GM18517 (cell line): ENCODE data around the gene AKIRIN1.
"Not testable (repeated sequence)": the region's sequence is repeated elsewhere in the genome, so short reads cannot be mapped to it uniquely, and the experiment has no call there.

Source experiments
- ATAC-seq: cut with Tn5 transposase; IDR thresholded peaks from one replicate; pipeline ENCODE4 v1.9.1; 2021; ENCODE audit warnings: mild to moderate bottlenecking, moderate library complexity; ENCODE audit not compliant: unreplicated experiment

Gene AKIRIN1, protein sequence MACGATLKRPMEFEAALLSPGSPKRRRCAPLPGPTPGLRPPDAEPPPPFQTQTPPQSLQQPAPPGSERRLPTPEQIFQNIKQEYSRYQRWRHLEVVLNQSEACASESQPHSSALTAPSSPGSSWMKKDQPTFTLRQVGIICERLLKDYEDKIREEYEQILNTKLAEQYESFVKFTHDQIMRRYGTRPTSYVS

DNA sequence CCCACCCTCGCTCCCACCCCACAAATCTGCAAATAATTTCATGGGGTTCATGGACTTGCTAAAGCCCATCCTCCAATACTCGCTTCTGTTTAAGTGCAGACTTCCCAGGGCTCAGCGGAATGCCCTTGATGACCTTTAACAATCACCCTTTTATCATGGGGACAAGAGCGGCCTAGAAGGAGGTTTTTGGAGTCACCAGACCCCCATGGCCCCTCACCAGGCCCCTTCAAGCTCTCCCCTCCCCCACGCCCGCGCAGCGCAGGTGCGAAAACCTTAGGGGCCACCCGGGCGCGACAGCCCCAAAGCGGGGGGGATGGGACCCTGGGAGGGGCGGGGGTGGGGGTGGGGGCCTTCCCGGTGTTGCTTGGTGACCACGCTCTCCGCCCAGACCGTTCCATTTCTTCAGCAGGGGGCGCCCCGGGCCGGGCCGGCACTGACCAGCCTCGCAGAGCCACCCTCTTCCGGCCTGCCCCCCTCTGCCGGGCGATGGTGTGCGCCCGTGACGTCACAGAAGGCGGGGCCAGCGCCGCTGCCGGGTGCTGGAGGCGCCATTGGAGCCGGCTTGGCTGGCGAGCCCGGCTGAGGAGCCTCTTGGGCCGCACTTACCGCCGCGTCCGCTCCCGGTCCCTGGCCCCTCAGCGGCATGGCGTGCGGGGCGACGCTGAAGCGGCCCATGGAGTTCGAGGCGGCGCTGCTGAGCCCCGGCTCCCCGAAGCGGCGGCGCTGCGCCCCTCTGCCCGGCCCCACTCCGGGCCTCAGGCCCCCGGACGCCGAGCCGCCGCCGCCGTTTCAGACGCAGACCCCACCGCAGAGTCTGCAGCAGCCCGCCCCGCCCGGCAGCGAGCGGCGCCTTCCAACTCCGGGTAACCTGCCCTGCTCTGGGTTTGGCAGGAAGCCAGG, at the start of gene AKIRIN1:
Gene AKIRIN1 (plus strand): TSS at position 539 of the 900 bp plus-strand sequence. CDS start 105 bp downstream, at position 644.
- ATAC-seq: peak; percentile 88

DNA sequence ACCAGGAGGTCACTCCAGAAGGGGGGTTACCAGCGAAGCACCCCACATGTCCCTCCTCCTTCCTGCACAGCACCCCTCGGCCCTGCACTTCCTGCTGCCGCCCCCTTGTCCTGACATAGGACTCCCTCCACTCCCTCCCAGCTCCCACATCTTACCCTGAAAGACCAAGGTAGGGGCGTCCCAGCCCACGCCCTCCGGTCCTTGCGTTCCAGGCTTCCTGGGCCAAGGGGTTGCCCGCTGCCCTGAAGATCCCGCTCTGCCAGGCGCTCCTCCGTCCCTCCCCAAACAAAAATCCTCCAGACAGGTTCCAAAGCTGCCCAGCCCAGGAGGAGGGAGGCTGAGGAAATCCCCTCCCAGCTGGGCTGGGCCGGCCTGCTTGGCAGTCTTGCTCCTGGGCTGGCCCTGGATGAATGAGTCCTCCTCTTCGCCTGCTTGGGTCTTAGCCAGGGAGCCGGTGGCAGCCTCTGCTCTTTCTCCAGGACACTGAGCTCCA, 49.5 kb upstream of the AKIRIN1 start, which contains the start of gene RHBDL2:
Gene RHBDL2 (minus strand): TSS at position 304 of the 493 bp plus-strand sequence. CDS start 22,618 bp downstream, outside the sequence.
- ATAC-seq: no peak

DNA sequence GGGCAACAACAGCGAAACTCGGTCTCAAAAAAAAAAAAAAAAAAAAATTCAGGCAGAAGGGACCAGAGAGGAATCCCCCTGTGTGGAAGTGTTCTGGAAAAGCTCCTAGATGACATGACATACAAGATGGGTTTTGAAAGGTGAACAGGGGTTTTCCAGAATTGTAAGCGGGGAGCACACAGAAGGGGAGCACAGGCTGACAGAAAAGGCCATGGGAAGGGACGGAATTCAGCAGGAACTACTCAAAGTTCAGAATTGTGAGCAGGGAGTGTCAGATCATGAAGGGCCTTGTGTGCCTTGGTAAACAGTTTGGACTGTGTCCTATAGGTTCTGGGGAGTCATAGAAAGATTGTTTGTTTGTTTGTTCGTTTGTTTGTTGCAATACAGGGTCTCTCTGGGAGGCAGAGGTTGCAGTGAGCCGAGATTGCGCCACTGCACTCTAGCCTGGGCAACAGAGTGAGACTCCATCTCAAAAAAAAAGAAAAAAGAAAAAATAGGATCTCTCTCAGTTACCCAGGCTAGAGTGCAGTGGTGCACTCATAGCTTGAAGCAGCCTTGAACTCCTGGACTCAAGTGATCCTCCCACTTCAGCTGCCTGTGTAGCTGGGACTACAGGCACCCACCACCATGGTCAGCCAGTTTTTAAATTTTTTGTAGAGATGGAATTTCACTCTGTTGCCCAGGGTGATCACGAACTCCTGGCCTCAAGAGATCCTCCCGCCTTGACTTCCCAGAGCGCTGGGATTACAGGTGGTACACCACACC, 48.2 kb upstream of the AKIRIN1 start:
- ATAC-seq: no peak

DNA sequence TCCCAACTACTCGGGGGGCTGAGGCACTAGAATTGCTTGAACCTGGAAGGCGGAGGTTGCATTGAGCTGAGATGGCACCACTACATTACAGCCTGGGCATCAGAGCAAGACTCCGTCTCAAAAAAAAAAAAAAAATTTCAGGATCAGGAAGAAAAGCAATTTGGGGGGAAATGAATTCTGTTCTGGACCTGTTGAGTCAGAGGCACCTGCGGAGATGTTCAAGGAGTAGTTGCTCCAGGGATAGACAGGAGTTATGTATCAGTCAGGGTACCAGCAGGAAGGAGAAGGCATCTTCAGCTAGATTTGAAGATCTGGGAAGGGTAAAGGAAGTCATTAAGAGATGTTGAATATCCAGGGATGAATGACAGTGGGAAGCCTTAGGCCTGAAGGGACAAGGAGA, 46.5 kb upstream of the AKIRIN1 start:
- no peak for ATAC-seq

DNA sequence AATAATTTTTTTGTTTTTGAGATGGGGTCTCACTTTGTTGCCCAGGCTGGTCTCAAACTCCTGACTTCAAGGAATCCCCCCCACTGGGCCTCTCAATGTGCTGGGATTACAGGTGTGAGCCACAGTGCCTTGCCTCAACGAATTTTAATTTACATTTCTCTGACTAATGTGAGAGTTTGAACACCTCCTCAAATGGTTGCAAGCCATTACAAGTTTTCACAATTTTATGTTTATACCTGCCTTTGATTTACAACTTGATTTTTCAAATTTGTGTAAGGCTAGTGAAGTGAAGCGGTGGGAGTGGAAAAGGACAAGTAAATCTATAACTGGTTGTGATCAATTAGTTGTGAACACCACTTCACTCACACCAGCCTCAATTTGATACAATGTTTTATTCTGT, 40.5 kb upstream of the AKIRIN1 start:
- no peak for ATAC-seq

DNA sequence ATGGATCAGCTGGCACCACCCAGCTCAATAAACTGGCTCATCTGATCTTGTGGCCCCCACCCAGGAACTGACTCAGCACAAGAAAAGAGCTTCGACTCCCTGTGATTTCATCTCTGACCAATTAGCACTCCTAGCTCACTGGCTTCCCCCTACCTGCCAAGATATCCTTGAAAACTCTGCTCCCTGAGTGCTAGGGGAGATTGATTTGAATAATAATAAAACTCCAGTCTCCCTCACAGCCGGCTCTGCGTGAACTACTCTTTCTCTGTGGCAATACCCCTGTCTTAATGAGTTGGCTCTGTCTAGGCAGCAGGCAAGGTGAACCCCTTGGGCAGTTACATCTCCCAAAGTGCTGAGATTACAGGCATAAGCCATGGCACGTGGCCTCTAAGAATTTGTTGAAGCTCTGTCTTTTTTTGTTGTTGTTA, 37.6 kb upstream of the AKIRIN1 start:
- ATAC-seq: no peak

DNA sequence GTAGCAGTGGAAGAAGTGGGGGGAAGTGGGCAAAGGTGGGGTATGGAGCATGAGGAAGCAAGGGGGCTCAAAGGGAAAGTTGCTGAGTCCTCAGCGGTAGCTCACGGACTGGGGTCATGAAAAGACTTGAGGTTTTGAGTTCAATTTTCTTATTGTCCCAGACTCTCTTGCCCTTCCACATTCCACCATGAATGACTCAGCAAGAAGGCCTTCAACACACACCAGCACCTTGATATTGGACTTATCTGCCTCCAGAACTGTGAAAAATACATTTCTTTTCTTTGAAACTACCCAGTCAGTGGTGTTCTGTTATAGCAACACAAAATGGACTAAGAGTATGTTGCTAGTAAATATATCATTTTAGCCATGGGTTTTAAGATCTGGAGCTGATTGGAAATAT, 32.1 kb upstream of the AKIRIN1 start:
- no peak for ATAC-seq

GRCh38 chr1:38962113-38962512, 29.0 kb upstream of the AKIRIN1 start:
- no peak for ATAC-seq

DNA sequence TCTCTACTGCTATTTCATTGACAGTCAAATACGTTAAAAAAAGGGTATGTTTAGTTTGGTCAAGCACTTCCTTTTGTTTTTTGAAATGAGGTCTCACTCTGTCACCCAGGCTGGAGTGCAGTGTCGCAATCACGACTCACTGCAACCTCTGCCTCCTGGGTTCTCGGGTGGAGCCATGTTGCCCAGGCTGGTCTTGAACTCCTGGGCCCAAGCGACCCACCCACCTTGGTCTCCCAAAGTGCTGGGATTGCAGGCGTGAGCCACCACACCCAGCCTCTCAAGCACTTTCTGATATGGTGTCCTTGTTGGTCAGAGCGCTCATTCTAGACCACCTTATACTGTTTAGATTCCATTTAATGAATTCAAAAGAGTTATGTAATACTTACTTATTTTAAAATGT, 28.5 kb upstream of the AKIRIN1 start:
- no peak for ATAC-seq

DNA sequence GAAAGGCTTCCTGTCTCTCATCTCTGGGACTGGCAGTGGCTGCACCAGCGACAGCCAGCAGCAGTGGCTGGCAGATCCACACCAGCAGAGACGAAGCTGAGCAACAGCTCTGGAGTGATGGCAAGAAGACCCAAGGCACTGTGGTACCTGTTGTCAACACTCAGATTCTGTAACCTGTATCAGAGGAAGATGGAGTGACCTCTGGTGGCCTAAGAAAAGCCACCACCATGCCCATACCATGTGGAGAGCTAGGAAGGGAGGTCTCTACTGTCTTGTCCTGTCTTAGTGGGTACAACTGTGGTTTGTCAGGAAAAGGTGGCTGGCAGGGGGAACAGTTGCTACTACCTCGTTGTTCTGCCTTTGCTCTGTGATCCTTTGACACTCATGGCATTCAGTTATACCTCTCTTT, 26.9 kb upstream of the AKIRIN1 start:
- ATAC-seq: no peak

GRCh38 chr1:38973145-38973544, 17.9 kb upstream of the AKIRIN1 start:
- not testable (repeated sequence) for ATAC-seq

DNA sequence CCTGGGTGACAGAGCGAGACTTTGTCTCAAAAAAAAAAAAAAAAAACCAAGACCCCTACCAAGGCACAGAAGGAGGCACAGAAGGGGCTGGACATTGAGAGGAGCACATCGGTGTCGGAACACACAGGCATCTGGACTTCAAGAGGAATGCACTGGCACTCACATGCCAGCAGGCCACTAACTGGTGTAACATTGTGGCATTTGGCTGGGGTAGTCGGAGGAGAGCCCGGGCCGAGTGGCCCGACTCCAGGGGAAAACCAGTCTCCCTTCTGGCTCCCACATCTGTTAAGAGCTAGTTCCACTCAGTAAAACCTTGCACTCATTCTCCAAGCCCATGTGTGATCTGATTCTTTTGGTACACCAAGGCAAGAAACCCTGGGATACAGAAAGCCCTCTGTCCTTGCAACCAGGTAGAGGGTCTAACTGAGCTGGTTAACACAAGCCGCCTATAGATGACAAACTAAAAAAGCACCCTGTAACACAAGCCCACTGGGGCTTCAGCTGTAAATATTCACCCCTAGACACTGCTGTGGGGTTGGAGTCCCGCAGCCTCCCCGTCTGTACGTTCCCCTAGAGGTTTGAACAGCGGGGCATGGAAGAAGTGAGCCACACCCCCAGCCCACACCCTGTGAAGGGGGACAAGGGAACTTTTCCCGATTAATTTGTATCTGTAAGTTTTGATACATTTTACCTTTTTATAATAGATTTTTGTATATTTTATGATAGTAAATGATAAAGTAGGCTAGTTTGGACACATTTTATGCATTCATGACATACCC, 17.2 kb upstream of the AKIRIN1 start:
- no peak for ATAC-seq

DNA sequence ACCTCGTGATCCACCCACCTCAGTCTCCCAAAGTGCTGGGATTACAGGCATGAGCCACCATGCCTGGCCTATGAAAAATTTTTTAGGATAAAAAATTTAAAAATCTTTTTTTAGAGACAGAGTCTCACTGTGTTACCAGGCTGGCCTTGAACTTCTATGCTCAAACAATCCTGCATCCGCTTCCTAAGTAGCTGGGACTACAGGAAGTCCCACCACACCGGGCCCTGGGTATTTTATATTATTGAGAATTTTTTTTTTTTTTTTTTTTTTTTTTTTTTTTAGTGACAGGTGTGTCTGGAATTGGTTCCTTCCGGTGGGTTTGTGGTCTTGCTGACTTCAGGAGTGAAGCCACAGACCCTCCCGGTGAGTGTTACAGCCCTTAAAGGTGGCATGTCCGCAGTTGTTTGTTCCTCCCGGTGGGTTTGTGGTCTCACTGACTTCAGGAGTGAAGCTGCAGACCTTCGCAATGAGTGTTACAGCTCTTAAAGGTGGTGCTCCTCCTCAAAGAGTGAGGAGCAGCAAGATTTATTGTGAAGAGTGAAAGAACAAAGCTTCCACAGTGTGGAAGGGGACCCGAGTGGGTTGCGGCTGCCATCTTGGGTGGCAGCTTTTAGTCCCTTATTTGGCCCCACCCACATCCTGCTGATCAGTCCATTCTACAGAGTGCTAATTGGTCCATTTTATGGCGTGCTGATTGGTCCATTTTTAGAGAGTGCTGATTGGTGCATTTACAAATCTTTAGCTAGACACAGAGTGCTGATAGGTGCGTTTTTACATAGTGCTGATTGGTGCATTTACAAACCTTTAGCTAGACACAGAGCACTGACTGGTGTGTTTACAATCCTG, 13.5 kb upstream of the AKIRIN1 start:
- ATAC-seq: not testable (repeated sequence)

DNA sequence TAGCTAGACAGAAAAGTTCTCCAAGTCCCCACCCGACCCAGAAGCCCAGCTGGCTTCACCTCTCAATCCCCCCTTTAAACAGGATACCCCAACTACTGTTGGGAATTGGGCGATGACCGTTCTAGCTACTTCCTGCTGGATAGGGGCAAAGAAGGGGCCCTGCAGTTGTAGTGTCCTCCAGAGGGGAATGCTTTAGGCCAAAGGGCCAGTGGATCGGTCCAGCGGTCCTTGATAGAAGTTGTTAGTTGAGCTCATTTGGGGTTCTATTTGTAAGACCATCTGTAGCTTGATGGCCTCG, 12.9 kb upstream of the AKIRIN1 start:
- not testable (repeated sequence) for ATAC-seq

DNA sequence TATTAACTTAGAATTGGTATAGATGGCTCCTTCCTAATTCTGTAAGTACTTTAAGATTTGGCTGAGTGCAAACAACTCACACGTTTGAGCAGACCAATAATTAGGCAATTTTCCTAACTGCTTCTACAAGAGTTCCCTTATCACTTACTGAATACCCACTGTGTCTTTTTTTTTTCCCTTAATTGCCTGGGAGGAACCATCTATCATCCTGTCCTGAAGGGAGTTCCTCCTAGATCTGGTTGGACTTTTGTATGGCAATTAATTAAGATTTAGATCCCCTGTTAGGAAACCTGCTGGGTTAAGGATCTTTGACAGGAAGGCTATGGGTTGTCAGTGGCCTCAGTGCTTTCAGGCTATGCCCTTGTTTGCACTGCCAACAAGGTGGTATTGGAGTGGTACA, 11.7 kb upstream of the AKIRIN1 start:
- not testable (repeated sequence) for ATAC-seq

DNA sequence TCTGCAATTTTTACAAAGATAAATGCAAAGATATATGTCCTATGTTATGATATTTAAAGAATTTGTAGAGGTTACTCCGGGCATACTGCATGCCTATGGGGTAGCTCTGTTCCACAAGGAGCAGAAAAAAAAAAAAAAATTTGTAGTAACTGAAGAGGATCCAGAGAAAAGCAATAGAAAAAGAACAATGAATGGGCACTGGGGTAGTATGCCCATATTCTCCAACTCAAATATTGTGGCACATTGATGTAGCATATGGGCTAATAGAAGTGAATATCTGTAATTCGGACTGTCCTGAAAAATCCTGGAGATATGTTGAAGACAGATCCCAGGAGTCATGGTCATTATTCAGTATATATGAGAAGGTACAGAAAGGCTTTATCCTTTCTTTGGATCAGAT, 1.1 kb upstream of the AKIRIN1 start:
- no peak for ATAC-seq

DNA sequence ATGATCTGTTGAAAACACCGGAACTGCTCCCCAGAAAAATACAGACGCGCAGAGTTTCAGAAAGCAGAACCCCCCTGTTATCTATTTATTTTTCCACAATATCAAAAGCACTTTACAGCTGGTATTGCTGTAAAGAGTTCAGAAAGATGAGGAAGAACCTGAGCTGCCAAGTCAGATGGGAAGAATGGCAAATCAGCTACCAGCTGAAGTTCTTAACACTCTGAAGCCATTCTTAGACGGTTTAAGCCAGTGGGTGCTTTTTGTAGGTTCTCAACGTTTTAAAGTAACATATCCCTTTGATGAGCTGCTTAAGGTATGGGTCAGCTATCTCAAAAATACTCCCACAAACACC, 714 bp upstream of the AKIRIN1 start:
- no peak for ATAC-seq

DNA sequence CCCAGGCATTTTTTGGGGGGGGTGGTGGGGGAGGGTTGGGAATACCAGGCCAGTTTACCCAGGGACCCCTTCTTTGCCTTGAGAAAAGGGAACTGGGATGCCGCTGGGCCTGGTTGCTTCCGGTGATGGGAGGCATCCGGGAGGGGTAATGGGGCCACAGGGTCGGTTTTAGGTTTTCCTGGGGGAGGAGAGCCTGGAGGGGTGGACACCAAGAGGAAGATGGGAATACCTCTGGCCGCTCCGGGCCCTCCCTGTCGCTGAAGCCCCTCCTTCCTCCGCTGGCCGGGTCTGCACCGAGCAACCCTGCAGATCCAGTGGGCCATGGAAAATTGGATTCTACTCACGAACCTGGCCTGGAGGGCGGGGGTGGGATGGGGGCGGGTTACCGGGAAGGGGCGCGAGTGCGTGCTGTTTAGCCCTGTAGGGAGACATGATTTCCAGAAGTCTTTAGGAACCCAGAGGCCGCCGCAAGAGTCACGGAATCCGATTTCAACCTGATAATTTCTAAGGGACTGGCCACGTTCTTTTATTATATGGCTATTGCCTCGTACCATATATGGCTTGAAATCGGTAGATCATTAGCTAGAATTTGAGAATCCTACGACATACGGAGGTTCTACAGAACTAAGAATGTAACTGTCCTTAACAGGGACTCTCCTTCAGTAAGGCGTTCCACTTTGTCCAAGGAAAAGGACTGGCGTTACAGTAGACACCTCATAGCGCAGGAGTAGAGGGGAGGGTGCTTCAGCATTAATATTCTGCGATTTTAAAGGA, 749 bp downstream of the AKIRIN1 start:
- ATAC-seq: no peak
